ENCODE data around the gene GNAT3. TPM values are rescaled to one million over a fixed set of nuclear protein-coding genes. Genes with fewer than 3 reads are reported as not detected.

GNAT3 gene
- total RNA-seq, 1 experiment from 2014 or later, result not detected

- Histone ChIP-seq H3K9ac (ENCODE audit: low read length) (no peak overlapping the region), H4K20me1 (ENCODE audit: insufficient read depth) (no peaks in the 10 kb centered on the region), H3K9me2 (ENCODE audit: insufficient read depth) (no peaks in the 10 kb centered on the region), H3K79me2 (ENCODE audit: insufficient read depth, low read length) (no peaks in the 10 kb centered on the region), H3K4me2 (ENCODE audit: low read length) (no peak overlapping the region), H2AFZ (ENCODE audit: low read depth, low read length, poor library complexity, severe bottlenecking) (no peak overlapping the region), H3K9me3 (ENCODE audit: control insufficient read depth in 1 of 2, insufficient read depth in 1 of 2, low read depth in 1 of 2, low read length in 2 of 2) (peaks cover 6 to 7% of the 10 kb centered on the region in 2 experiments; a peak in 1 of 4 replicates), H3K27me3 (ENCODE audit: insufficient read depth, low read length) (no peaks in the 10 kb centered on the region), H3K4me3 (replicated peaks in 1 of 2; ENCODE audit: low read depth in 1 of 2, low read length in 2 of 2) (no peak overlapping the region), H3K27ac (ENCODE audit: low read depth, low read length) (no peak overlapping the region), H3K36me3 (ENCODE audit: control insufficient read depth in 1 of 2, insufficient read depth in 2 of 2, low read length in 2 of 2) (no peaks in the 10 kb centered on the region), H3K4me1 (ENCODE audit: control insufficient read depth in 1 of 2, insufficient read depth in 2 of 2, low read length in 2 of 2) (no peaks in the 10 kb centered on the region)
- ChIA-PET CTCF (no interaction called here), POLR2A (no interaction called here), RAD21 (ENCODE audit: low non-redundant PET in 1 of 2, low total read pairs in 2 of 2, uncharacterized antibody in 2 of 2, unreplicated experiment in 2 of 2) (no interaction called here)
- intact Hi-C loops (cut with micrococcal nuclease), result no loop called here
- no TSS peak for BruUV-seq (replicated peaks)
- TF ChIP-seq SP1 (IDR thresholded peaks at IDR 0.05; ENCODE audit: low read depth) (no peak), POLR2A (IDR thresholded peaks at IDR 0.05; ENCODE audit: borderline replicate concordance, extremely low read depth, insufficient read depth, insufficient read length) (no peak), CEBPB (IDR thresholded peaks at IDR 0.05; ENCODE audit: low read depth) (no peak), SIN3A (IDR thresholded peaks at IDR 0.05; ENCODE audit: low read depth) (no peak), SRF (IDR thresholded peaks at IDR 0.05; ENCODE audit: low read depth) (no peak), TCF7L2 (IDR thresholded peaks at IDR 0.05; ENCODE audit: borderline replicate concordance, extremely low read depth, insufficient read depth, insufficient read length) (no peak), EGR1 (IDR thresholded peaks at IDR 0.05; ENCODE audit: low read depth) (no peak), JUND (IDR thresholded peaks at IDR 0.05) (no peak), CBX3 (IDR thresholded peaks at IDR 0.05; ENCODE audit: low read depth) (no peak)
- TF ChIP-seq, protein P1, sequence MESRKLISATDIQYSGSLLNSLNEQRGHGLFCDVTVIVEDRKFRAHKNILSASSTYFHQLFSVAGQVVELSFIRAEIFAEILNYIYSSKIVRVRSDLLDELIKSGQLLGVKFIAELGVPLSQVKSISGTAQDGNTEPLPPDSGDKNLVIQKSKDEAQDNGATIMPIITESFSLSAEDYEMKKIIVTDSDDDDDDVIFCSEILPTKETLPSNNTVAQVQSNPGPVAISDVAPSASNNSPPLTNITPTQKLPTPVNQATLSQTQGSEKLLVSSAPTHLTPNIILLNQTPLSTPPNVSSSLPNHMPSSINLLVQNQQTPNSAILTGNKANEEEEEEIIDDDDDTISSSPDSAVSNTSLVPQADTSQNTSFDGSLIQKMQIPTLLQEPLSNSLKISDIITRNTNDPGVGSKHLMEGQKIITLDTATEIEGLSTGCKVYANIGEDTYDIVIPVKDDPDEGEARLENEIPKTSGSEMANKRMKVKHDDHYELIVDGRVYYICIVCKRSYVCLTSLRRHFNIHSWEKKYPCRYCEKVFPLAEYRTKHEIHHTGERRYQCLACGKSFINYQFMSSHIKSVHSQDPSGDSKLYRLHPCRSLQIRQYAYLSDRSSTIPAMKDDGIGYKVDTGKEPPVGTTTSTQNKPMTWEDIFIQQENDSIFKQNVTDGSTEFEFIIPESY (IDR thresholded peaks at IDR 0.05; ENCODE audit: extremely low read depth, insufficient replicate concordance, low read length), result no peak
- no peak for ATAC-seq
- DNase-seq (ENCODE audit: low read depth, low spot score), result no peak
These were observed 30.5 kb upstream of the GNAT3 start for GRCh38 chr7:80542398-80542797.

- TF ChIP-seq ZNF274 (IDR thresholded peaks at IDR 0.05; ENCODE audit: low read depth, low read length) (no peak), SRF (IDR thresholded peaks at IDR 0.05; ENCODE audit: low read depth) (no peak)
- no peak overlapping the region for H3K27ac ChIP-seq (ENCODE audit: low read depth, low read length)
- RAD21 ChIA-PET (ENCODE audit: low non-redundant PET in 1 of 2, low total read pairs in 2 of 2, uncharacterized antibody in 2 of 2, unreplicated experiment in 2 of 2), result no interaction called here
- no peak overlapping the region for H3K4me3 ChIP-seq (replicated peaks in 1 of 2; ENCODE audit: low read depth in 1 of 2, low read length in 2 of 2)
- H3K4me2 ChIP-seq (ENCODE audit: low read length), result no peak overlapping the region
- no peaks in the 10 kb centered on the region for H4K20me1 ChIP-seq (ENCODE audit: insufficient read depth)
- no peak for DNase-seq (ENCODE audit: low read depth, low spot score)
- H3K4me1 ChIP-seq (ENCODE audit: control insufficient read depth in 1 of 2, insufficient read depth in 2 of 2, low read length in 2 of 2), result no peaks in the 10 kb centered on the region
- BruUV-seq (replicated peaks), result no TSS peak
- POLR2A ChIA-PET, result no interaction called here
- no peaks in the 10 kb centered on the region for H3K27me3 ChIP-seq (ENCODE audit: insufficient read depth, low read length)
- H3K9ac ChIP-seq (ENCODE audit: low read length), result no peak overlapping the region
- ATAC-seq, result no peak
- CTCF ChIA-PET, result no interaction called here
- H2AFZ ChIP-seq (ENCODE audit: low read depth, low read length, poor library complexity, severe bottlenecking), result no peak overlapping the region
- intact Hi-C loops (cut with micrococcal nuclease), result no loop called here
- H3K36me3 ChIP-seq (ENCODE audit: control insufficient read depth in 1 of 2, insufficient read depth in 2 of 2, low read length in 2 of 2), result no peaks in the 10 kb centered on the region
- no peaks in the 10 kb centered on the region for H3K9me2 ChIP-seq (ENCODE audit: insufficient read depth)
- peaks cover 6 to 7% of the 10 kb centered on the region in 2 experiments; a peak in 1 of 4 replicates for H3K9me3 ChIP-seq (ENCODE audit: control insufficient read depth in 1 of 2, insufficient read depth in 1 of 2, low read depth in 1 of 2, low read length in 2 of 2)
- no peaks in the 10 kb centered on the region for H3K79me2 ChIP-seq (ENCODE audit: insufficient read depth, low read length)
These were observed 29.0 kb upstream of the GNAT3 start for GRCh38 chr7:80540836-80541235.

Measured in HCT116 (cell line).